Measurements from ENCODE around the gene TMEM151B. TPM values are rescaled to one million over a fixed set of nuclear protein-coding genes. Genes with fewer than 3 reads are reported as not detected.

The TMEM151B gene
- total RNA-seq, 2 donors from 2014 or later: 0.09 to 1.1 TPM

- WGBS: 20% methylated on average over 1 of the region's 1 CpG
- H3K4me1 ChIP-seq (replicated peaks): peaks cover 9% of the 10 kb centered on the region
- H3K36me3 ChIP-seq: peaks cover 21 to 26% of the 10 kb centered on the region in 2 donors
These were observed 21.7 kb upstream of the TMEM151B start for GRCh38 chr6:44248579-44248978.

GRCh38 chr6:44249082-44249748 is 21.0 kb upstream of the TMEM151B start:
- Histone ChIP-seq H3K4me1 (replicated peaks) (peaks cover 9% of the 10 kb centered on the region), H3K27me3 (replicated peaks; ENCODE audit: insufficient read depth) (no peaks in the 10 kb centered on the region), H3K36me3 (peaks cover 21 to 32% of the 10 kb centered on the region in 2 donors), H3K27ac (peak overlapping the region; percentile 98 to 100), H3K9me3 (no peaks in the 10 kb centered on the region), H3K4me3 (peak overlapping the region in 1 of 2 donors; percentile 98)
- intact Hi-C loops (cut with DNase I): no loop called here
- DNase-seq (ENCODE audit: low spot score): no peak
- no peak for TF ChIP-seq POLR2AphosphoS5 (IDR thresholded peaks at IDR 0.05)
- no peak for TF ChIP-seq CTCF (IDR thresholded peaks at IDR 0.05)
- TF ChIP-seq POLR2A (IDR thresholded peaks at IDR 0.05): no peak
- WGBS: 58% methylated on average over 9 of the region's 9 CpGs

More at GRCh38 chr6:44248579-44248978, 21.7 kb upstream of the TMEM151B start:
- TF ChIP-seq POLR2AphosphoS5 (IDR thresholded peaks at IDR 0.05) (no peak), POLR2A (IDR thresholded peaks at IDR 0.05) (no peak), CTCF (IDR thresholded peaks at IDR 0.05) (no peak)
- no peak for DNase-seq (ENCODE audit: low spot score)
- H3K27ac ChIP-seq: peak overlapping the region; percentile 98 to 100
- intact Hi-C loops (cut with DNase I): no loop called here
- peak overlapping the region; percentile 98 for H3K4me3 ChIP-seq
- H3K27me3 ChIP-seq (replicated peaks; ENCODE audit: insufficient read depth): no peaks in the 10 kb centered on the region
- no peaks in the 10 kb centered on the region for H3K9me3 ChIP-seq

- TF ChIP-seq POLR2AphosphoS5 (IDR thresholded peaks at IDR 0.05) (no peak), CTCF (IDR thresholded peaks at IDR 0.05) (no peak), POLR2A (IDR thresholded peaks at IDR 0.05) (no peak)
- no peaks in the 10 kb centered on the region for H3K9me3 ChIP-seq
- intact Hi-C loops (cut with DNase I): no loop called here
- WGBS: 72% methylated on average over 6 of the region's 6 CpGs
- peaks cover 9% of the 10 kb centered on the region for H3K4me1 ChIP-seq (replicated peaks)
- DNase-seq (ENCODE audit: low spot score): no peak
- H3K27me3 ChIP-seq (replicated peaks; ENCODE audit: insufficient read depth): no peaks in the 10 kb centered on the region
- H3K27ac ChIP-seq: no peak overlapping the region
- peaks cover 21 to 37% of the 10 kb centered on the region in 2 donors for H3K36me3 ChIP-seq
- H3K4me3 ChIP-seq: no peak overlapping the region
These were observed 20.1 kb upstream of the TMEM151B start for GRCh38 chr6:44250067-44250717.

GRCh38 chr6:44250718-44251123 is 19.5 kb upstream of the TMEM151B start:
- no peak for TF ChIP-seq POLR2AphosphoS5 (IDR thresholded peaks at IDR 0.05)
- no peak for TF ChIP-seq CTCF (IDR thresholded peaks at IDR 0.05)
- TF ChIP-seq POLR2A (IDR thresholded peaks at IDR 0.05): no peak

More at GRCh38 chr6:44250718-44251123, 19.5 kb upstream of the TMEM151B start:
- H3K9me3 ChIP-seq: no peaks in the 10 kb centered on the region
- no peak overlapping the region for H3K27ac ChIP-seq
- 74% methylated on average over 3 of the region's 3 CpGs for WGBS
- no peaks in the 10 kb centered on the region for H3K27me3 ChIP-seq (replicated peaks; ENCODE audit: insufficient read depth)
- no peak for DNase-seq (ENCODE audit: low spot score)
- H3K36me3 ChIP-seq: peaks cover 21 to 37% of the 10 kb centered on the region in 2 donors
- intact Hi-C loops (cut with DNase I): no loop called here
- H3K4me1 ChIP-seq (replicated peaks): peaks cover 9% of the 10 kb centered on the region
- no peak overlapping the region for H3K4me3 ChIP-seq
